NCI-H2196 treated with DMSO at 0.1 percent for 48 hours (cell line): ENCODE results near the gene THAP3.
"Not testable (repeated sequence)": the region's sequence is repeated elsewhere in the genome, so short reads cannot be mapped to it uniquely, and the experiment has no call there.

Source experiments
- DNase-seq: peaks from one replicate; lab custom pipeline; 2025; ENCODE audit not compliant: unreplicated experiment; lab: John Stamatoyannopoulos, UW

The THAP3 gene

GRCh38 chr1:6634371-6635052 lies 9.8 kb downstream of the THAP3 start:
- DNase-seq: no peak

- no peak for DNase-seq
Observed at GRCh38 chr1:6635161-6635909, 10.7 kb downstream of the THAP3 start.

GRCh38 chr1:6635910-6636760 lies 11.5 kb downstream of the THAP3 start:
- DNase-seq: no peak

DNA sequence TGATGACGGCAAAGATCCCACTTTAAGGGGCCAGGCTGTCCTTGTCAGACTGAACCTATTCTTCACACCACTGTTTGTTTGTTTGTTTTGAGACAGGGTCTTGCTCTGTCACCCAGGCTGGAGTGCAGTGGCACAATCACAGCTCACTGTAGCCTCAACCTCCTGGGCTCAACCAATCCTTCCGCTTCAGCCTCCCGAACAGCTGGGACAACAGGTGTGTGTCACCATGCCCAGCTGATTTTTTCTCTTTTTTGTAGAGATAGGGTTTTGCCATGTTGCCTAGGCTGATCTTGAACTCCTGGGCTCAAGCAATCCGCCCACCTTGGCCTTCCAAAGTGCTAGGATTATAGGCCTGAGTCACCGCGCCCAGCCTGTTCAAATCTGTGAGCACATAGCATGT lies 12.1 kb downstream of the THAP3 start:
- not testable (repeated sequence) for DNase-seq

DNA sequence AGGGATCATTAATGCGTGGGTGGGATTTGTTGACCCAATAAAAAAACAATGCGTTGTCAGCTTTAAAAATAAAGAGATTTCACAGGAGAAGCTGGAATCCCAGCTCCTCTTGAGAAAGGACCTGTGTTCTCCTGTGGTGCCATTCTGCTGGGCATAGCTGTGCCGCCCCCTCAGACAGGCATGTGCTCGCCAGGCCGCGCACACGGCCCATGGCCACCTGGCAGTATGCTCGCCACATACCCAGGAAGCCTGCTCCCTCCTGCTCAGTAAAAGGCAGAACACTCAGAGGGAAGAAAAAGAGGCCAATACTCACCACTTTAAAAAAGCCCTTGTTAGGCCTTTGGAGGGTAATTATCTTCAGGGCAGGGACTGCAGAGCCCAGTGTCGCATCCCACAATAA lies 13.1 kb downstream of the THAP3 start:
- DNase-seq: no peak

DNA sequence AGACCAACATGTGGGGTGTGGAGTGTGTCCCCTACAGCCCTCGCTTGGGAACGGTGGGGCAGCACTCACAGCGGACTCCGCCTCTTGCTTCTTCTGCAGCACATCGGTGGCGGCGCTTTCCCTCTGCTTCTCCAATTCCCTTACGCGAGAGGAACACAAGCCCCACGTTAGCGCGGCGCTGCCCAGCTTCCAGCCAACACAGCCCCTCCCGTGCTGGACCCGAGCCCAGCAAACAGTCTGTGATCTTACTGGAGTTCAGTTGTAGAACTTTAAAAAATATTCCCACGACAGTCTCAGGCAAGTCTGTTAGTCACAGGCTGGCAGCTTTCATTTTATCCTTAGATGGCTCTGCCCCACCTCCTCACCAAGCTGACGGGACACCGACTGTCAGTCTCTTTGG lies 13.6 kb downstream of the THAP3 start:
- DNase-seq: no peak

DNA sequence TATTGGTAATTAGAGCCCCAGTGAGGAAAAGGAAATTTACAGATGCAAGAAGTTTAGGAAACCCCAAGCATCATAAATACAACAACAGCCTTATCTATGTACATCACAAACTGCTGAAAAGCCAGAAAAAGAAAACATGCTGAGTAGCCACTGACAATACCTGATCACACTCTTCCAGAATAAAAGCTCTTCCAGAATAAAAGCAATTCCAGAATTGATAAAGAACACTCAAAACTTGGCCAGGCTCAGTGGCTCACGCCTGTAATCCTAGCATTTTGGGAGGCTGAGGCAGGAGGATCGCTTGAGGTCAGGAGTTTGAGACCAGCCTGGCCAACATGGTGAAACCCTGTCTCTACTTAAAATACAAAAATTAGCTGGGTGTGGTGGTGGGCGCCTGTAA lies 16.2 kb downstream of the THAP3 start:
- DNase-seq: not testable (repeated sequence)

GRCh38 chr1:6645018-6645417 lies 20.4 kb downstream of the THAP3 start:
- DNase-seq: no peak

GRCh38 chr1:6646499-6647148 lies 22.0 kb downstream of the THAP3 start:
- peak; percentile 43 for DNase-seq

- no peak for DNase-seq
Observed at GRCh38 chr1:6648556-6648955, 23.9 kb downstream of the THAP3 start.

DNA sequence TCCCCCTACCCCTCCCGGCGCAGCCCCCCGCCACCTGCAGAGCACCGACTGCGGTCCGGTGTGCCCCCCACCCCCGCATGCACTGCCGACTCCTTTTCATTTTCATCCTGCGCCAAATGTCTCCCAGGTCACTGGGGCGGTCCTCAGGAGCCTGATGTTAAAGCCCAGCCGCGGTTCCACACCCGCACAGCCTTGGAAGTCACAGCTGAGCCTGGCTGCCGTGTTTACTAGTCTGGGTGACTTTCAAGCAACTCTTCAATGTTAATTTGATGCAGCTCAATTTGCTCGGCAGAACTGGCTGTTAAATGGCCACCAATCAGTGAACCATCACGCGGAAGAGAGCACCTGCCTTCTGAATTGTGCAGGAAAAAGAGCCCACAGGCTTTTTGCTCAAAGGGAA lies 27.2 kb downstream of the THAP3 start:
- DNase-seq: no peak

DNA sequence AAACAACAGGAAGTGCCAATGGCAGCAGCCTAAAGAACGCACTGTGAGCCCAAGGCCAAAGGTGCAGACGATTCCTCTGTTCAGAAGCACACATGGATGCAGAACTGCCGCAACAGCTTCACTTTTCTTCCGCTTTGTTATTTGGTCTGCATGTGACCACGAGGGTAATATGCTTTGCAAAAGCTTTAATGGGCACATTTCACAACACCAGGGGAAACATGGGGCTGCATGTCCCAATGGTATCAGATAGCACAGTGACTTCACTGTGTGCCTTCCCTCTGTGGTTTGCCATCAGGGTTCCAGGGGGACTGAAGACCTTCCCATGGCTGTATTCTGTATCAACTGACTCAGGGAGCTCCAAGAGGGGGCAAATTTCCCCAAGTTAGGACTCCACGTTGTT lies 28.3 kb downstream of the THAP3 start:
- no peak for DNase-seq

- DNase-seq: no peak
Observed at GRCh38 chr1:6653436-6654290, 29.0 kb downstream of the THAP3 start.

DNA sequence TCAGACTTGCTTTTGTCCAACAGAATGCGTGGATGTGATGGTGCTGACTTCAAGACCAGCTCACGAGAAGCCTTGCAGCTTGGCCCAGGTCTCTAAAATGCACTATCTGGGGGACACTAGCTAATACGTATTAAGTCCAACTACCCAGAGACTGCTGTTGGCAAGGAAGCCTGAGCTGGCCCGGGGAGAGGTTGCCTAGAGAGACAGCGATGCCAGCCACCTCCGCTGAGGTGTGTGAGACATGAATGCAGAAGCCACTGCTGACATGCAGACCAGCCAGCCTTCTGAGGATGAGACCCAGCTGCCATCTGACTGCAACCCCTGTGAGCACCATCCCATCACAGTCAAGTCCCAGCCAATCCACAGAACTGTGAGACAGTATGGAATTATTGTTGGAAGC lies 32.5 kb downstream of the THAP3 start:
- no peak for DNase-seq

DNA sequence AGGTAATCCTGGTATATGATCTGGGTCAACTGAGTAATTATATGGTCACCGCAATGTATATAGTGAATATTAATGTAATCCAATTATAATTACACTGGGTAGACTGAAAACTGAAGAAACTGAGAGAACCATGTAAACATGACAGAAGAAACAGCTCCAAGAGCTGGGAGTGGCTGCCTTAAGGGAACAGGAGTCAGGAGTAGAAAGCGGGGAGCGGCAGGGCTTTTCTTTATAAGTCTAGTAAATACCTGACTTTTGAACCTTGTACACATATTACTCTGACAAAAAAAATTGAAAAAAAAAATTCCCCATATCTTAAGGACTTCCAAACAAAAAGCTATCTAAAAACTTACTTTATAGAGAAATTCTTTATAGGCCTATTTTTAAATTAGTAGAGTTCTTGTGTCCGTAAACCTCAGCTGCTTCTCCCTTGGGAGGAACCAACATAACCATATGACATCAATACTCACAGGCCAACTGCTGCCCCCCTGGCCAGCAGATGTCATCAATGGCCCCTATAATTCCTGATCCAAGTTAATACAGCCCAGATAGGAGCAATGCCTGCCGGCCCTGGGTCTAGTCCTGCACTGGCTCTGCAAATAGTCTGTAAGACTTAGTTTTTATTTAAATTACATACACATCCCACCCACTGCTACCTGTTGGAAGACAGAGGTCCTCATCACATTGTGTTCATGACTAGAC lies 33.8 kb downstream of the THAP3 start:
- no peak for DNase-seq

DNA sequence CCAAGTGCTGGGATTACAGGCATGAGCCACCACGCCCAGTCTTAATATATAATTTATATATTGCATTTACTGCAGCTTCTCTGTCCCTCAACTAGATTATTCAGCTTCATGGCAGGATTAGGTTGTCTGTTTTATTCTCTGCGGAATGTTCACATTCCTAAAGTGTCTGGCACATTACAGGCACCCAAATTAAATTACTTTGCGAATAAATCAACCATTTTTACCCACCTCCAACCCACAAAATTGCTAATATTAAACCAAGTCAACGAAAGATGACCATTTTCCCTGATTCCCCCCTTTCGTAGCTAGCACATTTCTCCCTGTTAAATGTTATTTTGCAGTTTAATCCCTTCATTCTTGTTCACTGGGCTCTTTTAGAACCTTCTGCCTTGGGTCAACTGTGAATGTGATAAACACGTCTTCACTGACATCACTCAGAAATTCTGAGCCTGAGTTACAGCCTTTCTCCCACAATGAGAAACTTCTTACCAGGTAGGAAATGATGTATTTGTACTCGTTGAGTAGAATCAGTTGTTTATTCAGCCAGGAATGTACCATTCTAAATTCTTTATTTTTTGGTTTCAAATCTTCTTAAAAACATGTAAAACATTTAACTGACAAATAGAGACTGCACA lies 35.9 kb downstream of the THAP3 start:
- no peak for DNase-seq

DNA sequence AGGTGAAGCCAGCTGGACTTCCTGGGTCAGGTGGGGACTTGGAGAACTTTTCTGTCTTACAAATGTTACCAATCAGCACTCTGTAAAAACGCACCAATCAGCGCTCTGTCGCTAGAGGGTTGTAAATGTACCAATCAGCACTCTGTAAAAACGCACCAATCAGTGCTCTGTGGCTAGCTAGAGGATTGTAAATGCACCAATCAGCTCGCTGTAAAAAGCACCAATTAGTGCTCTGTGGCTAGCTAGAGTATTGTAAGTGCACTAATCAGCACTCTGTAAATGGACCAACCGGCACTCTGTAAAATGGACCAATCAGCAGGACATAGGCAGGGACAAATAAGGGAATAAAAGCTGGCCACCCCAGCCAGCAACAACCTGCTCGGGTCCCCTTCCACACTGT lies 37.8 kb downstream of the THAP3 start:
- not testable (repeated sequence) for DNase-seq

GRCh38 chr1:6666696-6667095 lies 42.0 kb downstream of the THAP3 start:
- DNase-seq: no peak

DNA sequence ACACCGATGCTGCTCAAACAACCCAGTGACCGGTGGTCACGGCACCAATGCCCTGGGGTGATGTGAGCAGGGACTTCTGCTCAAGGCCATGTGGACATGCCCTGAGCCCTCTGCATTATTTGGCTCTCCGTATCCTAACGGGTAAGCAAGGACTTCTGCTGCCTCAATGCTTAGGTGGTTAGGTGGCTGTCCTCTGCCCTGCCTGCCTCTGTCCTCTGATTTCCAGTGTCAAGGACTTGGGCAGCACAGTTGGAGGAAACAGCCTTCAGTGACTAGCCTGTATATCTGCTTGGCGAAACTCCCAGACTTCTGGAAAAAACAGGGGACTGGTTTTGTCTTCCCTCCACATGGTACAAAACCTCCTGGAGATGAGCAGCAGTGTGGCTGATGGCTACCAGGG lies 42.5 kb downstream of the THAP3 start:
- no peak for DNase-seq
